ENCODE results near the gene ADIPOR1.
"Not testable (repeated sequence)": the region's sequence is repeated elsewhere in the genome, so short reads cannot be mapped to it uniquely, and the experiment has no call there.

Gene ADIPOR1

GRCh38 chr1:202957733-202958543, at the start of gene ADIPOR1:
Gene ADIPOR1 (minus strand): TSS chr1:202958312. CDS start chr1:202951070, 7,242 bp downstream.
- peak; percentile 85 for DNase-seq (ENCODE audit: low spot score)

DNA sequence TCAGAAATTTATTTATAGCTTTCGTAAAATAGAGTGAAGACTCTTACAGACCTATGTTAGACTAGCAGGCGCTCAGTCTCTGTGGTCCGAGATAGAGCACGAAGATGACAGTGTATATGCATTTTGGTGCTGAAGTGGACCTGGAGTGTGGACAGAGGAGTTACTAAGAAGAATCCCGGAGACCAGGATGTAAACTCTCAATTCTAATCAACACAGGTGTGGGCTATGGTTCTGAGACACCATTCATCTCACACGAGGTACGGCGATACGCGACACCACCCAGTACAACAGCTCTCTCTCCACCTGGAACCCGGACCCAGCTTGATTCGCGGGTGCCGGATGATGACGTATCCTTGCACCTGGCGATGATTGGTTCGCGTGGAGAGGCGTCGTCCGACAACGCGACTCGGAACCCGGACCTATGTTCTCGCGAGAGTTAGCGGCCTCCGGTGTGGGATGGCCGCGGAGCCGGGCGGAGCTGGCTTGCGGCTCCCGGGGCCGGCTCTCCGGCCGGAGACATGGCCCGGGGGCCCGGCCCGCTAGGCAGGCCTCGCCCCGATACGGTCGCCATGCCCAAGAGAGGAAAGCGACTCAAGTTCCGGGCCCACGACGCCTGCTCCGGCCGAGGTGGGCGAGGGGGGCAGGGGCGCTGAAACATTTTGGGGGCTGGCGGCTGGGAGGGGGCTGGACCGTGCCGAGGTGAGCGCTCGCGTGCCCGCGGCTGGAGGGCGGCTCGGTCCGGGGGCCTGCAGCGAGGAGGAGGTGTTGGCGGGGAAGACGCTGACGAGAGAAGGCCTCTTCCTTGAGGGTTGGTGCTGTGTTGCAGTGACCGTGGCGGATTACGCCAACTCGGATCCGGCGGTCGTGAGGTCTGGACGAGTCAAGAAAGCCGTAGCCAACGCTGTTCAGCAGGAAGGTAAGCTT, 49.1 kb upstream of the ADIPOR1 start, which contains the start of gene TMEM183A:
Gene TMEM183A (plus strand): TSS at position 427 of the 924 bp plus-strand sequence. CDS start 92 bp downstream, at position 519.
- DNase-seq (ENCODE audit: low spot score): peak; percentile 94

DNA sequence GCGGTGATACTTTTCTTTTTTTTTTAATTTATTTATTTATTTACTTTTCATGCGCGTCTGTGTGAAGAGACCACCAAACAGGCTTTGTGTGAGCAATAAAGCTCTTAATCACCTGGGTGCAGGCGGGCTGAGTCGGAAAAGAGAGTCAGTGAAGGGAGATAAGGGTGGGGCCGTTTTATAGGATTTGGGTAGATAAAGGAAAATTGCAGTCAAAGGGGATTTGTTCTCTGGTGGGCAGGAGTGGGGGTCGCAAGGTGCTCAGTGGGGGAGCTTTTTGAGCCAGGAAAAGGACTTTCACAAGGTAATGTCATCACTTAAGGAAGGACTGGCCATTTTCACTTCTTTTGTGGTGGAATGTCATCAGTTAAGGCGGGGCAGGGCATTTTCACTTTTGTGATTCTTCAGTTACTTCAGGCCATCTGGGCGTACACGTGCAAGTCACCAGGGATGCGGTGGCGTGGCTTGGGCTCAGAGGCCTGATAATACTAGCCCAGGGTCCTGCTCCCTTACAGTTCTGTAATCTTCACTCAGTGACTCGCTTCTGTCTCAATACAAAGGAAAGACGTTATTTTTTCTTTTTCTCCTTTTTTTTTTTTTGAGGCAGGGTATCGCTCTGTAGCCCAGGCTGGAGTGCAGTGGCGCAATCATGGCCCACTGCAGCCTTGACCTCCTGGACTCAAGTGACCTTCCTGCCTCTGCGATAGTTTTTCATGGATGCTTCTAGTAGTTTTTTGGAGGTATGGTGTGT, 47.5 kb upstream of the ADIPOR1 start:
- not testable (repeated sequence) for DNase-seq (ENCODE audit: low spot score)

GRCh38 chr1:203002951-203003350, 44.8 kb upstream of the ADIPOR1 start:
- no peak for DNase-seq (ENCODE audit: low spot score)

- no peak for DNase-seq (ENCODE audit: low spot score)
Measured at GRCh38 chr1:203001986-203002385, 43.9 kb upstream of the ADIPOR1 start.

DNA sequence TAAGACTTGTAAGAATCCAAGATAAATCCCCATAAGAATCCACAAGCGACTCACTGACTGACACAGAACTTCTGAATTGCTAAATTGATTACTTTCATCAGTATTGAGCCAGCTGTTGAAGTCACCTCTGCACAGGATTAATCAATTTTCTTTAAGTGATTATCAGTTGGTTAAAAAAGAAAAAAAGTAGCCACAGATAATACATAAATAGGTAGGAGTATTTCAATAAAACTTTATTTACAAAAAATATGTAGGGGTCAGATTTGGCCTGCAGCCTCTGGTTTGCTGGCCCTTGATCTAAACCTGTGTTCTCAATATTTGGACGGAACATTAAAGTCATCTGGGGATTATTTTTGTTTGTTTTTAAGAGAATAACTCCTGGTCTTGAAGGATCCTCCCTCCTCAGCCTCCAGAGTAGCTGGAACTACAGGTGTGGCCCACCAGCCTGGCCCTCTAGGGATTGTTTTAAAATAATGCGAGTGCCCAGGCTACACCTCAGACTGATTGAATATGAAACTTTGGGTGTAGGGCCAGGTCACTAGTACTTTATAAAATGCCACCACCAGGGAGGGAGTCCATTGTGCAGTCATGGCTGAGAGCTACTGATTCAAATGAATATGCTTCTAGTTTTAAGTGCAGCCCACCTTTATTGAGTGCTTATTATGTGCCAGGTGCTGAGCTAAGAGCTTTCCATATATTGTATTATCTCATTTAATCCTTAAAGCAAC, 42.3 kb upstream of the ADIPOR1 start:
- DNase-seq (ENCODE audit: low spot score): no peak

- peak; percentile 40 for DNase-seq (ENCODE audit: low spot score)
Measured at GRCh38 chr1:202998836-202999750, 41.0 kb upstream of the ADIPOR1 start.

GRCh38 chr1:202994756-202995155, 36.6 kb upstream of the ADIPOR1 start:
- peak; percentile 14 for DNase-seq (ENCODE audit: low spot score)

DNA sequence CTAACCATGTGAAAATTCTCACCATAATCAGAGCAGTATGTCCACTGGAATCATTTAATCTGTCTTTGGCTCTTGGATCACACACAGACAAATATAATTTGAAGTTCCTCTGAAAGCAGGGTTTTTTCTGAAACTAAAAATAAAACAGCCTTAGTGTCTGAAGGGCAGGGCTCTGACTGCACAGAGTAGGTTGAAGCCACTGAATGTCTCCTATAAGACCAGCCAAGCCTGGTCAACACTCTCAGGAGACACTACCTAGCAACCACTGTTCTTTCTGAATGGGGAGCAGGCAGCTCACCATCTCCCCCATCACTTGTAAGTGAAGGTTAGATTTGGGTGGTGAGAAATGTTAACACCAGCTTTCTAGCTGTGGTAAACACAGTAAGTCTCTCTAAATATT, 33.0 kb upstream of the ADIPOR1 start:
- DNase-seq (ENCODE audit: low spot score): no peak

DNA sequence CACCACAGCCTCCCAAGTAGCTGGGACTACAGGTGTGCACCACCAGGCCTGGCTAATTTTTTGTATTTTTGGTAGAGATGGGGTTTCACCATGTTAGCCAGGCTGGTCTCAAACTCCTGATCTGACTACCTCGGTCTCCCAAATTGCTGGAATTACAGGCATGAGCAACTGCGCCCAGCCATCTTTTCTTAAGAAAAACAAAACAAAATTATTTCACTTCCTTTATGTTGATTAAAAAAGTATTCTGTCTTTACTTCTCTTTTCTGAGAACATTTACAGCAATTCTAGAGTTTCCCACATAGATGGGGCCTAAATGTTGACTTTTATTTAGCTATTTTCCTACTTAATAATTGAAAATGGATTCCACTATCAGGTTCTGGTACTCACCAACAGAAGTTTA, 31.8 kb upstream of the ADIPOR1 start:
- DNase-seq (ENCODE audit: low spot score): no peak

DNA sequence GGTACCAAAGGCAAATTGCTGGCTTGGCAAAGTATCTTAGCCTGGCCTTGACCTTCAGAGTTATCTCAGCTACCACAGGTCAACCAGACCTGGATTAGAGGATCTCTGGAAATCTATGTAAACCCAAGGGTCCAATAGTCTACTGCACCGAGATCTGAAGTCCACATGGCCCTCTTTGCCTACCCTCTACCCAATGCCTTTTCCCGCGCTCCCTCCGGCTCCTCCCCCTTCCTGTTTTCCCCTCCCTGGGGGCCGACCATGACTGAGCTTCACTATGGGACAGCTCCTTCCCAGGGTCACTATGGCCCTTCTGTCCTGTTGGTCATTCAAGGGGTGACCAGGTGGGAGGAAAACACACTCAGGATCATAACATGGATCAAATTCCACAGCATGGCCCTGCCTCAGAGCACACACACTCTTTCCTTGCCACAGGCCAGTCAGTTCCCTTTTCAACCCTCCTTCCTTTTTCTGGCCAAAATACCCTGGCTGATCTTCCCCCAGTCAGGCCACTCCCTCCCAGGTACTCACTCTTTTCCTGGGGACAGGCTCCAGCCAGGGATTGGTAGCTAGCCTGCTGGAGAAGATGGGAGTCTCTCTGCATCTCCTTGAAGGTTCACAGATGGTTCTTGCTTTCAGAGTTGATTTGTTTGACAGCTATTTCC, 29.9 kb upstream of the ADIPOR1 start:
- no peak for DNase-seq (ENCODE audit: low spot score)

DNA sequence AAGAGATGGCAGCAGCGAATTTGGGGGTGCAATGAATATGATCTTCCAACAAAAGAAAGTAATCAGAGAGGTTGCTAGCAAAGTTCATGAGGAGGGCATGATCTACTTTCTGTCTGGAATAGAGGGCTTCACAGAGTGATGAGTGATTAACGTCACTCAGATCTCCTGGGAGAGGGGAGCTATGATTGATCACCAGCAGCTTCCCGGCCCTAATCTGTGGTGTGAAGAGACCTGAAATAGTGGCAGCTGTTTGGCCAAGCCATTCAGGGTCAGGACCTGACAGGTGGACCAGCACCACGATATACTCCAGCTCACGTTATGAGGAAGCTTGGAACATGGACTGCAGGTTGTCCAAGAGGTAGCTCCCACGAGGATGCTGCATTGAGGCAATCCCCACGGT, 29.1 kb upstream of the ADIPOR1 start:
- no peak for DNase-seq (ENCODE audit: low spot score)

DNA sequence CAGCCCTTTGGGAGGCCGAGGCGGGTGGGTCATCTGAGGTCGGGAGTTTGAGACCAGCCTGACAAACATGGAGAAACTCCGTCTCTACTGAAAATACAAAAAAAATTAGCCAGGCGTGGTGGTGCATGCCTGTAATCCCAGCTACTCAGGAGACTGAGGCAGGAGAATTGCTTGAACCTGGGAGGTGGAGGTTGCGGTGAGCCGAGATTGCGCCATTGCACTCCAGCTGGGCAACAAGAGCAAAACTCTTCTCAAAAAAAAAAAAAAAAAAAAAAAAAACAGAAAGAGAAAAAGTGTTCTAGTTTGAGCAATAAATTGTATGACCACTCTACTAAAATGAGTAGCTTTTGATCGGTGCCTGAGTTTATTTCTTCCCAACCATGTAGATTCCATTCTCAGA, 28.0 kb upstream of the ADIPOR1 start:
- not testable (repeated sequence) for DNase-seq (ENCODE audit: low spot score)

DNA sequence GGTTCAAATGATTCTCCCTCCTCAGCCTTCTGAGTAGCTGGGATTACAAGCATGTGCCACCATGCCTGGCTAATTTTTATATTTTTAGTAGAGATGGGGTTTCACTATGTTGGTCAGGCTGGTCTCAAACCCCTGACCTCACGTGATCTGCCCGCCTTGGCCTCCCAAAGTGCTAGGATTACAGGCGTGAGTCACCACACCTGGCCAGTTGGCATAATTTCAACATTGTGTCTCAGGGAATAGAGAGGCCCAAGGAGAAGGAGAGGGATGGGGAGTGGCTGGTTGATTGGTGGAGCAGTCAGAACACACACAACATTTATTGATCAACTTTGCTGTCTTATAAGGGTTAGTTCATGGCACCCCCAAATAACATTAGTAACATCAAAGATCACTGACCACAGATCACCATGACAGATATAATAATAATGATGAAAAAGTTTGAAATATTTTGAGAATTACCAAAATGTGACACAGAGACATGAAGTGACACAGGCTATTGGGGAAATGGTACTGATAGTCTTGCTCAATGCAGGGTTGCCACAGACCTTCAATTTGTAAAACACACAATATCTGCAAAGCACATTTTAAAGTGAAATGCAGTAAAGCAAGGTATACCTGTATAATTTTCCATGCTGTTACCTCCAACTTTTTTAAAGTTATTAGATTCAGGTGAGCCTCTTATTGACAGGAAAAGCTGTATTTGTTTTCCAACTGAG, 24.8 kb upstream of the ADIPOR1 start:
- DNase-seq (ENCODE audit: low spot score): no peak

DNA sequence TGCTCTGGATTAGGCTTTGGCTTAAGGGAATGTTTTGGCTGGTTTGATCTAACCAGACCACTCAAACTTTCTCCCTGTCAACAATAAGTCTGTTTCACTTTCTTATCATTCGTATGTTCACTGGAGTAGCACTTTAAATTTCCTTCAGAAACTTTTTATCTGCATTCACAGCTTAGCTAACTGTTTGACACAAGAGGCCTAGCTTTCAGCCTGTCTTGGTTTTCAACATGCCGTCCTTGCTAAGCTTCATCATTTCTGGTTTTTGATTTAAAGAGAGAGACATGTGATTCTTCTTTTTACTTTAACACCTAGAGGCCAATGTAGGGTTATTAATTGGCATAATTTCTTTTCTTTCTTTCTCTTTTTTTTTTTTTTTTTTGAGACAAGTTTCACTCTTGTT, 23.8 kb upstream of the ADIPOR1 start:
- DNase-seq (ENCODE audit: low spot score): no peak

DNA sequence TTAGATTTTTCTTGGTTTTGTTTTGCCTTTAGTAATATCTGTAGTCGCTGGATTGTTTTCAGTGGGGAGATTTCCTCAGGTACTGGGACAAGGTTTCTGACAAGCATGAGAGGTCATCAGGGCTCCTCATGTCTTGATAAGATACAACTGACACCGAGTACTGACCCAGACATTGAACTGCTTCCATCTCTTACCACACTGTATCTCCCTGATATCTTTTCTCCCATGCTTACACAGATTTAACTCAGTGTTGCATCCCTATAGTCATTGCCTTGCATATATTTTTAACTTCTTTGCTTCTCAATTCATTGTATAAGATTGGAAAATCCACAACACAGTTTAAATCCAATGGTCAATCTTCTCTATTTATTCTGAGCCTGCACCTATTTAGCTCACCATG, 21.3 kb upstream of the ADIPOR1 start:
- DNase-seq (ENCODE audit: low spot score): no peak

- DNase-seq (ENCODE audit: low spot score): no peak
Measured at GRCh38 chr1:202976633-202977032, 18.5 kb upstream of the ADIPOR1 start.

- no peak for DNase-seq (ENCODE audit: low spot score)
Measured at GRCh38 chr1:202974856-202975255, 16.7 kb upstream of the ADIPOR1 start.

- no peak for DNase-seq (ENCODE audit: low spot score)
Measured at GRCh38 chr1:202972046-202972445, 13.9 kb upstream of the ADIPOR1 start.
